Uterus (tissue), 4 donors: ENCODE data around the gene TAF1B. TPM values are rescaled to one million over a fixed set of nuclear protein-coding genes. Genes with fewer than 3 reads are reported as not detected.

Experiments
- DNase-seq, 2 donors: peaks; one replicate each; pipeline ENCODE4 v3.0.0-alpha.2; 2019 to 2020
- H3K27ac ChIP-seq, 2 donors: fragments of 200-600 bp; sonication (generic); 1 replicate in 1 of 2; 2 replicates in 1 of 2; pipeline ENCODE4 v1.5.1; 2016 to 2018
- H3K27me3 ChIP-seq, 2 donors: fragments of 200-600 bp; sonication (generic); one replicate each; pipeline ENCODE4 v1.5.1; 2018 to 2019; ENCODE audit warnings: control low read depth in 1 of 2
- H3K36me3 ChIP-seq, 2 donors: fragments of 200-600 bp; sonication (generic); one replicate each; pipeline ENCODE4 v1.5.1; 2019; ENCODE audit warnings: control low read depth in 1 of 2
- H3K4me1 ChIP-seq, 2 donors: fragments of 200-600 bp; sonication (generic); one replicate each; pipeline ENCODE4 v1.5.1; 2018 to 2019; ENCODE audit warnings: control low read depth in 1 of 2
- H3K4me3 ChIP-seq, 2 donors: fragments of 200-600 bp; sonication (generic); 1 replicate in 1 of 2; 2 replicates in 1 of 2; pipeline ENCODE4 v1.5.1; 2018 to 2019; ENCODE audit warnings: mild to moderate bottlenecking in 1 of 2
- H3K9me3 ChIP-seq, 2 donors: fragments of 200-600 bp; sonication (generic); one replicate each; pipeline ENCODE4 v1.5.1; 2019; ENCODE audit warnings: control low read depth in 1 of 2
- POLR2A ChIP-seq, 2 donors: fragments of 450-650 bp; IDR thresholded peaks; one replicate each; pipeline ENCODE4 v1.6.1; 2016; ENCODE audit warnings: antibody characterized with exemption in 2 of 2, mild to moderate bottlenecking in 1 of 2, moderate library complexity in 1 of 2
- intact Hi-C: fragments of 100-400 bp; cut with DNase I; formaldehyde crosslinking; loops from one replicate; pipeline ENCODE4 v1.15.1; 2023; ENCODE audit warnings: low total_unique reads
- total RNA-seq, 4 donors: library from RNA; depleted of rRNA in 3 of 4; stranded (reverse); fragments of >200 nt in 3 of 4; gene quantifications; one replicate each; pipeline versions ENCODE4 v1.1.0 to v1.2.4, GENCODE V29; 2014 to 2023
- TF ChIP-seq, protein P1 (sequence below), 4 experiments: fragments of 200-600 bp in 2 of 4; fragments of 450-650 bp in 2 of 4; sonication (generic) in 2 of 4; IDR thresholded peaks; one replicate each; pipeline ENCODE4 v1.5.1; 2016 to 2019; ENCODE audit warnings: antibody characterized with exemption in 4 of 4, mild to moderate bottlenecking in 2 of 4, moderate library complexity in 1 of 4
- donor health status: DM: yes; HTN: yes; CAD: no.

The TAF1B gene
- total RNA-seq, 4 donors from 2014 or later: 5.1 to 53.6 (median 19.0) TPM

DNA sequence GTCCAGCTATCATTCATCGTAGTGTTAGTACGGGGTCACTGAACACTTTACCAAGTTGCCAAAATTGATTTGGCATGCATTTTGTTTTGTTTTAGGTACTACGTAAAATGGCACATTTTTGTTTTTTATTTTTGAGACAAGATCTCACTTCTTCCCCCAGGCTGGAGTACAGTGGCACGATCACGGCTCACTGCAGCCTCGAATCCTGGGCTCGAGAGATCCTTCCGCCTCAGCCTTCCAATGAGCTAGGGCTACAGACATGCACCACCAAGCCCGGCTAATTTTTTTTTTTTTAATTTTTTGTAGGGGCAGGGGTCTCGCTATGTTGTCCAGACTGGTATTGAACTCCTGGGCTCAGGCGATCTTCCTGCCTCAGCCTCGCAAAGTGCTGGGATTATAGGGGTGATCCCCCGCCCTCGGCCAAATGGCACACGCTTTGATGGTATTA lies 786 bp downstream of the TAF1B start:
- no peaks in the 10 kb centered on the region for H3K36me3 ChIP-seq
- no peak for DNase-seq
- H3K4me3 ChIP-seq: peak overlapping the region; percentile 48 to 84
- H3K9me3 ChIP-seq: no peaks in the 10 kb centered on the region
- no peaks in the 10 kb centered on the region for H3K27me3 ChIP-seq
- TF ChIP-seq, protein P1, sequence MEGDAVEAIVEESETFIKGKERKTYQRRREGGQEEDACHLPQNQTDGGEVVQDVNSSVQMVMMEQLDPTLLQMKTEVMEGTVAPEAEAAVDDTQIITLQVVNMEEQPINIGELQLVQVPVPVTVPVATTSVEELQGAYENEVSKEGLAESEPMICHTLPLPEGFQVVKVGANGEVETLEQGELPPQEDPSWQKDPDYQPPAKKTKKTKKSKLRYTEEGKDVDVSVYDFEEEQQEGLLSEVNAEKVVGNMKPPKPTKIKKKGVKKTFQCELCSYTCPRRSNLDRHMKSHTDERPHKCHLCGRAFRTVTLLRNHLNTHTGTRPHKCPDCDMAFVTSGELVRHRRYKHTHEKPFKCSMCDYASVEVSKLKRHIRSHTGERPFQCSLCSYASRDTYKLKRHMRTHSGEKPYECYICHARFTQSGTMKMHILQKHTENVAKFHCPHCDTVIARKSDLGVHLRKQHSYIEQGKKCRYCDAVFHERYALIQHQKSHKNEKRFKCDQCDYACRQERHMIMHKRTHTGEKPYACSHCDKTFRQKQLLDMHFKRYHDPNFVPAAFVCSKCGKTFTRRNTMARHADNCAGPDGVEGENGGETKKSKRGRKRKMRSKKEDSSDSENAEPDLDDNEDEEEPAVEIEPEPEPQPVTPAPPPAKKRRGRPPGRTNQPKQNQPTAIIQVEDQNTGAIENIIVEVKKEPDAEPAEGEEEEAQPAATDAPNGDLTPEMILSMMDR (IDR thresholded peaks at IDR 0.05): no peak
- no peak for TF ChIP-seq POLR2A (IDR thresholded peaks at IDR 0.05)
- H3K27ac ChIP-seq: peak overlapping the region; percentile 73 to 85
- intact Hi-C loops: no loop called here
- H3K4me1 ChIP-seq: peaks cover 0 to 4% of the 10 kb centered on the region in 2 donors

DNA sequence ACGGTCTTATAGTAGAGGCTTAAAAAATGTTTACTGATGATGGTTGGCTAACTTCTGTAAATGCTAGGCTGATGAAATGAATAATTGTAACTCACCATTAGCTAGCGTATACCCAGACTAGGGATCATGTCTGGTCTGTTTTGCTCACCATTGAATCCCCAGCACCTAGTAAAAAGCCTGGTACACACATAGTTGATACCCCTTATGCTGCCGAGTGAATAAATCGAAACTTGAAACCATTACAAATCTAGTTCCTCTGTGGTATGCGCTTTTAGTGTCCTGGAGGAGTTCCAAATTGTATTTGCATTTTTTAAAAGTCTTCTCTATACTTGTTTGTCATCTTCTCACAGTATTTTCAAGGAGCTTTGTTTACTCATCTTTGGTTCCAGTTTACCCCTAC lies 1.3 kb downstream of the TAF1B start:
- Histone ChIP-seq H3K4me3 (peak overlapping the region; percentile 48 to 84), H3K4me1 (peaks cover 0 to 4% of the 10 kb centered on the region in 2 donors), H3K36me3 (no peaks in the 10 kb centered on the region), H3K27me3 (no peaks in the 10 kb centered on the region), H3K9me3 (no peaks in the 10 kb centered on the region), H3K27ac (no peak overlapping the region)
- no peak for TF ChIP-seq POLR2A (IDR thresholded peaks at IDR 0.05)
- TF ChIP-seq, protein P1 (IDR thresholded peaks at IDR 0.05): no peak
- DNase-seq: no peak
- intact Hi-C loops: no loop called here

DNA sequence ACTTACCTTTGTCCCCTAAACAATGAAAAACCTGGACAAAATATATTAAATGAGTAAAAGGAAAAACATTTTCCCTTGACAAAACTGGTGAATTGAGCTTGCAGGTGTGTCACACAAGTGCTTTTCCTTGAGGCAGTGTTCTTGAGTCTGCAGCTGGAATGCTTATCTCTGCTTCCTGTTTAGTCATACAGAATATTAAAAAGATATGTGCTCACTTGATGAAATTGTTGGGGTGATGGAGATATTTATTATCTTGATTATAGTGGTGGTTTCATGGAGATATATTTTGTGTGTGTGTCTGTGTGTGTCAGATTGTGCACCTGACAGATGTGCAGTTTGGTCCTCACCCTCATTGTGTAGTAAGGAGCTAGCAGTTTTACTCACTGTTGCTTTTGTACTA lies 3.3 kb downstream of the TAF1B start:
- Histone ChIP-seq H3K4me1 (peaks cover 0 to 4% of the 10 kb centered on the region in 2 donors), H3K4me3 (no peak overlapping the region), H3K36me3 (no peaks in the 10 kb centered on the region), H3K27me3 (no peaks in the 10 kb centered on the region), H3K9me3 (no peaks in the 10 kb centered on the region), H3K27ac (no peak overlapping the region)
- intact Hi-C loops: no loop called here
- TF ChIP-seq, protein P1 (IDR thresholded peaks at IDR 0.05): no peak
- TF ChIP-seq POLR2A (IDR thresholded peaks at IDR 0.05): no peak
- no peak for DNase-seq

DNA sequence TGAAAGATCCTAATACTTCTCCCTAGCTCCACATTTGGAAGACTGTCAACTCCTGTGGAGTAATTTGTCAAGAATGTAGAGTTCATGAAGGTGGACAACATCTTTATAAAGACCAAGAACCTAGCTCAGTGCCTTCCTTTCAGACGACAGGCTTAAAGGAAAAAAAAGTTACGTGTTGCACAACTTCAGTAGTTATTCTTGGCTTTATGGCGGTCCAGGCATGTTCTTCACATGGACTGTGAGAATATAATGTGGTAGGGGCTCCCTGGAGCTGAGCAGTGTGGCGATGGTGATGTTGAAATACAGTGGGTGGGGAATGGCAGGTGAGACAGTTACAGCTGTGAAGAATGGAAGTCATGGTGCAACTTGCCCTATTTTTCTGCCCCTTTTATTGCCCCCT lies 3.9 kb downstream of the TAF1B start:
- H3K27ac ChIP-seq: no peak overlapping the region
- H3K4me3 ChIP-seq: no peak overlapping the region
- no peaks in the 10 kb centered on the region for H3K27me3 ChIP-seq
- no peak for DNase-seq
- peaks cover 0 to 4% of the 10 kb centered on the region in 2 donors for H3K4me1 ChIP-seq
- no peaks in the 10 kb centered on the region for H3K9me3 ChIP-seq
- intact Hi-C loops: no loop called here
- H3K36me3 ChIP-seq: no peaks in the 10 kb centered on the region
- no peak for TF ChIP-seq POLR2A (IDR thresholded peaks at IDR 0.05)
- TF ChIP-seq, protein P1 (IDR thresholded peaks at IDR 0.05): no peak

DNA sequence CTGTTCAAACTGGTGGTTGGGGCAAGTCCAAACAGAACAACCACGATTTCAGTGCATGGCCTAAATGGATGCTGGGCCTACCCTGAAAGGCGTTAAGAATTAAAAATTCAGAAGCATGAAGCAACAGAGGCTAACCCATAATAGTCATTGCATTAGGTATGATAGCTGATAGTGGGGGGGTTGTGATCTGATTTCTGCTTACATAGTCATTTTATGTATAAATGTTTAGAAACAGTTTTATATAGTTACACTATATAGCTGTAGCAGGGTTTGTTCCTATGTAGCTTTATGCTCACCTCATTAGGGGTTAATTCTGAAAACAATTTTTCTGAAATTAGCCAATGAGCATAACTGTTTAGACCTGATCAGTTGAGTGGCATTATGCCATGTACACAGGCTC lies 9.6 kb downstream of the TAF1B start:
- Histone ChIP-seq H3K9me3 (no peaks in the 10 kb centered on the region), H3K36me3 (no peaks in the 10 kb centered on the region), H3K27me3 (no peaks in the 10 kb centered on the region), H3K4me1 (no peaks in the 10 kb centered on the region), H3K4me3 (no peak overlapping the region), H3K27ac (no peak overlapping the region)
- intact Hi-C loops: no loop called here
- TF ChIP-seq POLR2A (IDR thresholded peaks at IDR 0.05): no peak
- TF ChIP-seq, protein P1 (IDR thresholded peaks at IDR 0.05): no peak
- no peak for DNase-seq
